K562 (cell line): ENCODE results near the gene C1QBP. TPM values are rescaled to one million over a fixed set of nuclear protein-coding genes. Genes with fewer than 3 reads are reported as not detected.

Source experiments
- CC2D1A ChIP-seq: fragments of 450-650 bp; IDR thresholded peaks from 2 replicates; pipeline ENCODE4 v1.6.1; 2017; ENCODE audit warnings: mild to moderate bottlenecking
- CGGBP1 ChIP-seq: fragments of 250-450 bp; sonication (Bioruptor Pico); IDR thresholded peaks from 2 replicates; pipeline ENCODE4 v1.9.0; 2021; ENCODE audit warnings: mild to moderate bottlenecking
- CXXC5 ChIP-seq: fragments of 250-450 bp; sonication (Bioruptor Pico); IDR thresholded peaks from 2 replicates; pipeline ENCODE4 v1.8.0; 2022; ENCODE audit warnings: inconsistent platforms, mild to moderate bottlenecking, moderate library complexity
- DIDO1 ChIP-seq: fragments of 450-650 bp; IDR thresholded peaks from 2 replicates; pipeline ENCODE4 v1.6.1; 2016; ENCODE audit warnings: low read depth, missing biosample characterization, missing genetic modification characterization
- ETV1 ChIP-seq: fragments of 450-650 bp; conservative IDR thresholded peaks from 2 replicates; pipeline ENCODE4 v1.6.1; 2016; ENCODE audit warnings: missing genetic modification characterization, control low read depth, low read depth, missing compliant biosample characterization
- HMG20A ChIP-seq: fragments of 450-650 bp; formaldehyde crosslinking; conservative IDR thresholded peaks from 2 replicates; pipeline ENCODE4 v1.4.0; 2020; ENCODE audit warnings: mild to moderate bottlenecking, mixed read lengths
- ILK ChIP-seq: fragments of 450-650 bp; IDR thresholded peaks from 2 replicates; pipeline ENCODE4 v1.6.1; 2016; ENCODE audit warnings: missing genetic modification characterization, low read depth, mild to moderate bottlenecking, missing compliant biosample characterization, moderate library complexity, borderline replicate concordance
- KLF1 ChIP-seq: fragments of 450-650 bp; IDR thresholded peaks from 2 replicates; pipeline ENCODE4 v1.6.1; 2016; ENCODE audit warnings: missing genetic modification characterization, missing compliant biosample characterization
- NONO ChIP-seq, 2 experiments: fragments of 200-400 bp in 1 of 2; fragments of 450-650 bp in 1 of 2; formaldehyde crosslinking in 1 of 2; IDR thresholded peaks; 2 replicates each; pipeline ENCODE4 v1.6.1; 2017; ENCODE audit warnings: low read depth in 2 of 2, mild to moderate bottlenecking in 2 of 2, moderate library complexity in 2 of 2, low read length in 1 of 2
- NR2C2 ChIP-seq, 2 experiments: fragments of 200-800 bp in 1 of 2; sonication (Bioruptor generic) in 1 of 2; sonication (generic) in 1 of 2; formaldehyde crosslinking in 1 of 2; IDR thresholded peaks; 2 replicates each; pipeline versions ENCODE4 v1.6.1 to v1.8.0; 2016 to 2022; ENCODE audit warnings: mild to moderate bottlenecking in 1 of 2, missing compliant biosample characterization in 1 of 2, missing genetic modification characterization in 1 of 2, missing genetic modification reagents in 1 of 2
- PHB2 ChIP-seq: fragments of 450-650 bp; IDR thresholded peaks from 2 replicates; pipeline ENCODE4 v1.6.1; 2017; ENCODE audit warnings: low read depth
- PPARD ChIP-seq: fragments of 250-450 bp; sonication (Bioruptor Pico); IDR thresholded peaks from 2 replicates; pipeline ENCODE4 v1.8.0; 2022; ENCODE audit warnings: inconsistent platforms, mild to moderate bottlenecking, moderate library complexity
- RBM15 ChIP-seq: fragments of 200-400 bp; formaldehyde crosslinking; IDR thresholded peaks from 2 replicates; pipeline ENCODE4 v1.6.1; 2018; ENCODE audit warnings: mild to moderate bottlenecking, low read length, moderate library complexity; ENCODE audit not compliant: insufficient read depth
- RFX5 ChIP-seq: IDR thresholded peaks from 2 replicates; pipeline ENCODE4 v1.6.1; 2011; ENCODE audit warnings: low read depth, mild to moderate bottlenecking, improper control_type of control experiment, low read length
- SAP30 ChIP-seq: fragments of 200-600 bp; sonication (generic); IDR thresholded peaks from 2 replicates; pipeline ENCODE4 v1.6.1; 2012; ENCODE audit warnings: borderline replicate concordance, low read depth, mild to moderate bottlenecking, moderate library complexity, low read length, control low read depth, inconsistent platforms; ENCODE audit not compliant: insufficient read depth, poor library complexity, severe bottlenecking
- TEAD2 ChIP-seq: fragments of 450-650 bp; IDR thresholded peaks from 2 replicates; pipeline ENCODE4 v1.6.1; 2016; ENCODE audit warnings: missing genetic modification characterization, control low read depth, missing compliant biosample characterization
- TRIM28 ChIP-seq: fragments of 450-650 bp; IDR thresholded peaks from 2 replicates; pipeline ENCODE4 v1.6.1; 2017
- ZC3H11A ChIP-seq: IDR thresholded peaks from 2 replicates; pipeline ENCODE4 v1.6.1; 2012; ENCODE audit warnings: low read depth, low read length, improper control_type of control experiment
- ZNF121 ChIP-seq: sonication (generic); formaldehyde crosslinking; conservative IDR thresholded peaks from 2 replicates; pipeline ENCODE4 v1.8.0; 2022; ENCODE audit warnings: missing genetic modification reagents
- ZNF263 ChIP-seq: sonication (generic); formaldehyde crosslinking; IDR thresholded peaks from 2 replicates; pipeline ENCODE4 v1.8.0; 2022; ENCODE audit warnings: mild to moderate bottlenecking, missing genetic modification reagents, borderline replicate concordance
- ZNF274 ChIP-seq: IDR thresholded peaks from 2 replicates; pipeline ENCODE4 v1.6.1; 2011; ENCODE audit warnings: low read depth, mild to moderate bottlenecking, low read length, moderate library complexity, borderline replicate concordance
- ZNF277 ChIP-seq: fragments of 250-450 bp; sonication (Bioruptor Pico); IDR thresholded peaks from 2 replicates; pipeline ENCODE4 v1.8.0; 2022; ENCODE audit warnings: inconsistent platforms, mild to moderate bottlenecking, moderate library complexity, borderline replicate concordance
- ZNF354B ChIP-seq: fragments of 250-450 bp; sonication (Bioruptor Pico); IDR thresholded peaks from 2 replicates; pipeline ENCODE4 v1.4.0; 2020
- polyA plus RNA-seq, 8 experiments: library from polyadenylated mRNA; depleted of rRNA in 4 of 8; stranded (reverse) in 5 of 8; unstranded in 3 of 8; fragments of >200 nt; fragmentation: Nextera tagmentation in 2 of 8; fragmentation: Illumina TruSeq in 1 of 8; extraction: Ambion mirVana in 2 of 8; extraction: Trizol in 1 of 8; gene quantifications; 2 replicates each; pipeline versions ENCODE4 v1.2.1 to v1.2.3, GENCODE V29; 2011 to 2014; ENCODE audit warnings: inconsistent platforms in 1 of 8, missing spikeins in 1 of 8
- total RNA-seq, 7 experiments: library from RNA; depleted of rRNA in 6 of 7; stranded (reverse); fragments of >200 nt in 6 of 7; fragmentation: Illumina TruSeq in 2 of 7; extraction: Trizol in 2 of 7; gene quantifications; 2 replicates each; pipeline versions ENCODE4 v1.2.1 to v1.2.3, GENCODE V29; 2011 to 2021; ENCODE audit warnings: low replicate concordance in 1 of 7
- TF ChIP-seq, protein P1 (sequence below): sonication (generic); formaldehyde crosslinking; IDR thresholded peaks from 2 replicates; pipeline ENCODE4 v1.8.1; 2023; ENCODE audit warnings: mild to moderate bottlenecking, missing genetic modification reagents
- TF ChIP-seq, protein P2 (sequence below): fragments of 450-650 bp; formaldehyde crosslinking; IDR thresholded peaks from 2 replicates; pipeline ENCODE4 v1.4.0; 2022; ENCODE audit warnings: missing genetic modification characterization

The C1QBP gene
- total and polyA plus RNA-seq, 9 of the 15 experiments (the other 6 are each of a cell fraction or from before 2014, with no cell fraction given): 90.7 to 665 (median 414) TPM

- TF ChIP-seq ZNF274 (no peak), RFX5 (no peak), ZNF354B (CRISPR knock-in tag) (no peak), ZNF277 (CRISPR knock-in tag) (no peak), HMG20A (CRISPR knock-in tag) (no peak), TRIM28 (no peak), ETV1 (tag) (0 out of 2 replicates have a peak, but pooled peaks have one; percentile 18), TEAD2 (no peak), ZC3H11A (no peak), SAP30 (peak; percentile 54), RBM15 (no peak), CC2D1A (no peak), ZNF121 (CRISPR knock-in tag) (no peak), NONO (IDR thresholded peaks at IDR 0.05; ENCODE audit: low read depth in 2 of 2, low read length in 1 of 2) (no peak), CGGBP1 (CRISPR knock-in tag) (no peak), ILK (tag) (no peak), PPARD (CRISPR knock-in tag) (no peak), KLF1 (tag) (no peak), CXXC5 (peak; percentile 46; the same call in 1 of the 2 replicates), NR2C2 (CRISPR knock-in tag; IDR thresholded peaks at IDR 0.05) (peak; percentile 76; the same call in 1 of the 2 replicates), NR2C2 (tag; IDR thresholded peaks at IDR 0.05) (peak; percentile 92), PHB2 (no peak), ZNF263 (CRISPR knock-in tag) (peak; percentile 33; the same call in 1 of the 2 replicates), DIDO1 (tag) (no peak)
- TF ChIP-seq, protein P1, sequence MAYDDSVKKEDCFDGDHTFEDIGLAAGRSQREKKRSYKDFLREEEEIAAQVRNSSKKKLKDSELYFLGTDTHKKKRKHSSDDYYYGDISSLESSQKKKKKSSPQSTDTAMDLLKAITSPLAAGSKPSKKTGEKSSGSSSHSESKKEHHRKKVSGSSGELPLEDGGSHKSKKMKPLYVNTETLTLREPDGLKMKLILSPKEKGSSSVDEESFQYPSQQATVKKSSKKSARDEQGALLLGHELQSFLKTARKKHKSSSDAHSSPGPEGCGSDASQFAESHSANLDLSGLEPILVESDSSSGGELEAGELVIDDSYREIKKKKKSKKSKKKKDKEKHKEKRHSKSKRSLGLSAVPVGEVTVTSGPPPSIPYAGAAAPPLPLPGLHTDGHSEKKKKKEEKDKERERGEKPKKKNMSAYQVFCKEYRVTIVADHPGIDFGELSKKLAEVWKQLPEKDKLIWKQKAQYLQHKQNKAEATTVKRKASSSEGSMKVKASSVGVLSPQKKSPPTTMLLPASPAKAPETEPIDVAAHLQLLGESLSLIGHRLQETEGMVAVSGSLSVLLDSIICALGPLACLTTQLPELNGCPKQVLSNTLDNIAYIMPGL (CRISPR knock-in tag): no peak
- TF ChIP-seq, protein P2, sequence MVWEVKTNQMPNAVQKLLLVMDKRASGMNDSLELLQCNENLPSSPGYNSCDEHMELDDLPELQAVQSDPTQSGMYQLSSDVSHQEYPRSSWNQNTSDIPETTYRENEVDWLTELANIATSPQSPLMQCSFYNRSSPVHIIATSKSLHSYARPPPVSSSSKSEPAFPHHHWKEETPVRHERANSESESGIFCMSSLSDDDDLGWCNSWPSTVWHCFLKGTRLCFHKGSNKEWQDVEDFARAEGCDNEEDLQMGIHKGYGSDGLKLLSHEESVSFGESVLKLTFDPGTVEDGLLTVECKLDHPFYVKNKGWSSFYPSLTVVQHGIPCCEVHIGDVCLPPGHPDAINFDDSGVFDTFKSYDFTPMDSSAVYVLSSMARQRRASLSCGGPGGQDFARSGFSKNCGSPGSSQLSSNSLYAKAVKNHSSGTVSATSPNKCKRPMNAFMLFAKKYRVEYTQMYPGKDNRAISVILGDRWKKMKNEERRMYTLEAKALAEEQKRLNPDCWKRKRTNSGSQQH: no peak
These were observed 19.5 kb downstream of the C1QBP start, which contains the start of gene NUP88 (continued) for GRCh38 chr17:5419356-5419958.
